Large intestine (tissue), 3 donors: ENCODE results near the gene SRGAP3. TPM values are rescaled to one million over a fixed set of nuclear protein-coding genes. Genes with fewer than 3 reads are reported as not detected.

Experiments
- DNase-seq, 2 donors: peaks; one replicate each; pipeline versions ENCODE4 v3.0.0 to v3.0.0-alpha.2; 2013
- H3K27ac ChIP-seq: one replicate; pipeline ENCODE4 v1.5.1; 2013; ENCODE audit warnings: low read length
- H3K27me3 ChIP-seq: 2 replicates; pipeline ENCODE4 v1.6.1; 2013; ENCODE audit warnings: low read length; ENCODE audit not compliant: control insufficient read depth, insufficient read depth
- H3K36me3 ChIP-seq: 2 replicates; pipeline ENCODE4 v1.6.1; 2013; ENCODE audit warnings: low read length; ENCODE audit not compliant: control insufficient read depth, insufficient read depth
- H3K4me1 ChIP-seq: one replicate; pipeline ENCODE4 v1.6.1; 2013; ENCODE audit warnings: low read length; ENCODE audit not compliant: control insufficient read depth, insufficient read depth
- H3K4me3 ChIP-seq: one replicate; pipeline ENCODE4 v1.5.1; 2013; ENCODE audit warnings: low read length
- H3K9me3 ChIP-seq: one replicate; pipeline ENCODE4 v1.6.1; 2013; ENCODE audit warnings: mild to moderate bottlenecking, low read depth, low read length, moderate library complexity; ENCODE audit not compliant: control insufficient read depth
- WGBS: methylation state at CpG from one replicate; pipeline ENCODE4 v1.1.5; 2013; ENCODE audit warnings: low lambda C conversion rate; ENCODE audit not compliant: insufficient coverage; 5-methylcytosine and 5-hydroxymethylcytosine counted together
- polyA plus RNA-seq: library from polyadenylated mRNA; unstranded; fragments of 120-200 nt; gene quantifications from one replicate; pipeline ENCODE4 v1.2.1, GENCODE V29; 2013

SRGAP3 gene
- polyA plus RNA-seq, 1 donor = 6.5 TPM

DNA sequence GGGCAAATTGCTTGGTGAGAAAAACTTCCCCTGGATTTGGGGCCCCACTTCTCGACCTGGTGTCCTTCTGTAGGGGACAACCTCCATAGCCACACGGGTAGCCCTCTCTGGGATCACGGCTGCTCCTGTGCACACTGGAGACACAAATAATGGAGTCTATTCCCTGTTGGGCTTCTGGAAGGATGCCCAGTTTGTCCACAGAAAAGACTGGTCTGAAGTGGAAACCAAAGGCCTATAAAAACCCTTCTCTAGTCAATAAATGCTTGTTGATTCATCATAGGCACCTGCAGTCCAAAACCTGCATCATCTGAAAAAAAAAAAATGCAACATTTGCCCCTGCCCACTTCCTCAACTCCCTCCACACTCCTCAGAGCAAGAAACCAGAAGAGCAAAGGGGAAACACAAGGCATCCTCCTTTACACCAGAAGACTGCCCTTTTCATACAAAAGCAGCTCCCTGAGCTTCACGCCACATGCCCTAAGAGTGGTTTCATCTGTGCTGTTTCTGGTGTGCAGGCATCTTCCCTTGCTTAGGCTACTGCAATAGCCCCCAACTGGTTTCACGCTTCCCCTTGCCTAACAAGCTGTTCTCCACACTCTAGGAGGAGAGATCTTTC lies 36.3 kb downstream of the SRGAP3 start:
- Histone ChIP-seq H3K4me1 (peaks cover 4% of the 10 kb centered on the region), H3K9me3 (no peaks in the 10 kb centered on the region), H3K4me3 (no peak overlapping the region), H3K27ac (no peak overlapping the region), H3K27me3 (no peaks in the 10 kb centered on the region), H3K36me3 (no peaks in the 10 kb centered on the region)
- no peak for DNase-seq
- WGBS = no CpG with 5 or more reads among the region's 5 CpGs

GRCh38 chr3:9211155-9211950 lies 38.1 kb downstream of the SRGAP3 start:
- H3K9me3 ChIP-seq = no peaks in the 10 kb centered on the region
- H3K4me3 ChIP-seq = no peak overlapping the region
- H3K4me1 ChIP-seq = peaks cover 17% of the 10 kb centered on the region
- no CpG with 5 or more reads among the region's 2 CpGs for WGBS
- H3K27ac ChIP-seq = no peak overlapping the region
- H3K36me3 ChIP-seq = no peaks in the 10 kb centered on the region
- no peak for DNase-seq
- H3K27me3 ChIP-seq = no peaks in the 10 kb centered on the region

DNA sequence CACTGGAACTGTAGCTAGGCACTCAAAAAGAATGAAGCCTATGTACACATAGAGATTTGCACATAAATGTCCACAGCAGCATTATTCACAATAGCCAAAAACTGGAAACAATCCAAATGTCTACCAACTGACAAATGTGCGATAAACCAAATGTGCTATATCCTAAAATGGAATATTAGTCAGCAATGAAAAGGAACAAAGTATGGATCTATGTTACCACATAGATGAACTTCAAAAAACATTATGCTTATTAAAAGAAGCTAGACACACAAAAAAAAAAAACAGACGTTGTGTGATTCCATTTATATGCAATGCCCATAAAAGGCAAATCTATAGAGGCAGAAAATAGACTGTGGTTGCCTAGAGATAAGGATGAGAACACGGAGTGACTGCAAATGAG lies 39.7 kb downstream of the SRGAP3 start:
- H3K4me1 ChIP-seq = peaks cover 20% of the 10 kb centered on the region
- H3K36me3 ChIP-seq = no peaks in the 10 kb centered on the region
- H3K9me3 ChIP-seq = no peaks in the 10 kb centered on the region
- 100% methylated on average over 2 of the region's 3 CpGs for WGBS
- H3K27me3 ChIP-seq = no peaks in the 10 kb centered on the region
- H3K27ac ChIP-seq = no peak overlapping the region
- H3K4me3 ChIP-seq = no peak overlapping the region
- DNase-seq = no peak

DNA sequence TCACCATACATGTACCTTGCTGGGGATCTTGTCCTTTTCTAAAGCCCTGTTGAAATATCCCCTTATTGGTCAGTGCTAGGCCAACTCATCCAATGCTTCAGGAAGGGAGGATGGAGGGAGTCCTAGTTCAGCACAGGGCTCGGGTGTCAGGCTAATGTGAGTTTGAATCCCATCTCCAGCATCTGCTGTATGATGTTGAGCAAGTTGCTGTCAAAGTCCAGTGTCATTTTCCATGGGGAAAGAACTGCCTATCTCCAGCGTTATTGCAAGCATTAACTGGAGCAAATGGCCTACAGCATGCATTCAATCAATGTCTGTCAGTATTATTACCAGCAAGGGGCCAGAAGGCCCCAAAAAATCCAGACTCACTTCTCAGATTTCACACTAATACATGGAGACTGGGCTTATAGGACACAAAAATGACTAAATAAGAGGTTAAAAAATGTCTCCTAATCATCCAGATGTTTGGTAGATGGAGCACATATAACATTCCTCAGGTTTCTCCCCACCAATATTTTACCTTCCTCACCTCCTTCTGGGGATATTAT lies 40.8 kb downstream of the SRGAP3 start:
- no CpG with 5 or more reads among the region's 2 CpGs for WGBS
- Histone ChIP-seq H3K4me3 (no peak overlapping the region), H3K27ac (no peak overlapping the region), H3K36me3 (no peaks in the 10 kb centered on the region), H3K27me3 (no peaks in the 10 kb centered on the region), H3K9me3 (no peaks in the 10 kb centered on the region), H3K4me1 (peaks cover 29% of the 10 kb centered on the region)
- DNase-seq = peak; percentile 46 to 73

GRCh38 chr3:9207116-9207763 lies 42.2 kb downstream of the SRGAP3 start:
- peak overlapping the region; percentile 41 for H3K27ac ChIP-seq
- WGBS = no CpG with 5 or more reads among the region's 7 CpGs
- DNase-seq = peak; percentile 23 to 75

DNA sequence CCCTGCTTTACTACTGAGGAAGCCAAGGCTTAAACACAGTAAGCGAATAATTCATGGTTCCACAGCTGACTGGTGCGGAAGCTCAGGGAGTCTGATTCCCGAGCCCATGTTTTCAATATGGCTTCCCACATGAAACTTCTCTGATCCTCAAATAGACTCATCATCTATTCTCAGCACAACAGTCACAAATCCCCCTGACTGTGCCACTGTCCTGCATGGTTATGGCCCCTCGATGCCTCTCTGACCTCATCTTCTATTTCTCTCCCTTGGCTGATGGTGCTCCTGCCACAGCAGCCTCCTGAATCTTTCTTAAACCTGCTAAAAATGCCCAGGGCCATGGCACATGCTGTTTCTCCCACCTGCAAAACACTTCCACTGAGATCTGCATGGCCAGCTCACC lies 43.2 kb downstream of the SRGAP3 start:
- Histone ChIP-seq H3K9me3 (no peaks in the 10 kb centered on the region), H3K4me3 (no peak overlapping the region), H3K27ac (no peak overlapping the region), H3K27me3 (no peaks in the 10 kb centered on the region), H3K36me3 (no peaks in the 10 kb centered on the region), H3K4me1 (peaks cover 29% of the 10 kb centered on the region)
- 93% methylated on average over 3 of the region's 4 CpGs for WGBS
- DNase-seq = no peak

More at GRCh38 chr3:9207116-9207763, 42.2 kb downstream of the SRGAP3 start:
- Histone ChIP-seq H3K4me3 (no peak overlapping the region), H3K36me3 (no peaks in the 10 kb centered on the region), H3K9me3 (no peaks in the 10 kb centered on the region), H3K27me3 (no peaks in the 10 kb centered on the region), H3K4me1 (peaks cover 29% of the 10 kb centered on the region)

GRCh38 chr3:9205345-9206143 lies 43.9 kb downstream of the SRGAP3 start:
- no peaks in the 10 kb centered on the region for H3K27me3 ChIP-seq
- no peak overlapping the region for H3K4me3 ChIP-seq
- no peak for DNase-seq
- peaks cover 29% of the 10 kb centered on the region for H3K4me1 ChIP-seq
- no peaks in the 10 kb centered on the region for H3K36me3 ChIP-seq
- H3K9me3 ChIP-seq = no peaks in the 10 kb centered on the region
- H3K27ac ChIP-seq = no peak overlapping the region
- WGBS = 94% methylated on average over 3 of the region's 9 CpGs

DNA sequence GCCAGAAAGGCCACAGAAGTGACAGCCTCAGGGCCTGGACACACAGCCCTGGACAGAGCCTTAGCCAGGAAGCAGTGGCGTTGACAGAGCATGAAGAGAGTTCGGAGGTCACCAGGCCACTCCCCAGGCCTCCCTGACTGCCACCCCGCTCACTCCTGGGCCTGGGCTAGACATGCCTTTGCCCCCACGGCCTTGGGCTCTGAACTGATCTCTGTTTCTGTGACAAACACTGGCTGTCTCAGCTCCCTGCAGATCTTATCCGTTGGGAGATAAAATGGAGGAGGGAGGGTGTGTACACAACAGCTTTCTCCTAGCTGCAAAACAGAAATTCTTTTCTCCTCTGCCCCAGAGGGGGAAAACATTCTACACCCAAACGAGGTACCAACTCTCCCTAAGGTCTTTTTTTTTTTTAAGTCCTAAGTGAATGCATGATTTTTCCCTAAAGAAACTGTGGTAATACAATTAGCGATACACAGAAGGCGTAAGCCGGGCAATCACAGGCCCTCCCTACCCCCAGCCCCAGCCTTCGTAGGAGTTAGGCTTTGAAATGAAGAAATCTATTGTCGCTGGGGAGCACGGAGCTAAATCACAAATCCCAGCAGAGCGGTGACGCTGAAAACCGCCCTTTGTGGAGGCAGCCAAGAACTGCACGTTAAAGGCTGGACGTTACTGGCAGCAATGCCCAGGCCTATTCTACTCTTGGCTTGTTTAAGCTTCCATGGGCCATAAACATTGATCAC lies 45.0 kb downstream of the SRGAP3 start:
- Histone ChIP-seq H3K36me3 (no peaks in the 10 kb centered on the region), H3K27me3 (no peaks in the 10 kb centered on the region), H3K27ac (peak overlapping the region; percentile 26), H3K4me3 (no peak overlapping the region), H3K9me3 (no peaks in the 10 kb centered on the region), H3K4me1 (peaks cover 29% of the 10 kb centered on the region)
- WGBS = no CpG with 5 or more reads among the region's 17 CpGs
- DNase-seq = peak; percentile 44 to 68

- DNase-seq = no peak
- Histone ChIP-seq H3K36me3 (no peaks in the 10 kb centered on the region), H3K4me1 (peaks cover 26% of the 10 kb centered on the region), H3K4me3 (no peak overlapping the region), H3K27ac (no peak overlapping the region), H3K27me3 (no peaks in the 10 kb centered on the region), H3K9me3 (no peaks in the 10 kb centered on the region)
- no CpG with 5 or more reads among the region's 2 CpGs for WGBS
Measured at GRCh38 chr3:9203317-9203716, 46.1 kb downstream of the SRGAP3 start.
